Activated naive CD8-positive, alpha-beta T cell treated with anti-CD3 and anti-CD28 coated beads, Interleukin-2, amount 10 ng/mL, durations not matched to agents 7 days and 5 days (primary cell): Measurements from ENCODE around the gene ICA1. TPM values are rescaled to one million over a fixed set of nuclear protein-coding genes. Genes with fewer than 3 reads are reported as not detected.

ENCODE experiments used
- ATAC-seq: fragments of 150-1000 bp; cut with Tn5 transposase; one replicate; pipeline ENCODE4 v1.10.0; 2021; ENCODE audit warnings: low read depth, moderate library complexity
- POLR2A ChIA-PET: fragments of 350-600 bp; sonication (Branson Sonifier 250); formaldehyde crosslinking; loops from one replicate; lab custom pipeline; 2021; ENCODE audit warnings: antibody characterized with exemption; lab: Charles Lee
- DNase-seq: peaks from one replicate; pipeline ENCODE4 v3.0.0; 2021
- H3K27ac Mint-ChIP-seq: one replicate; pipeline ENCODE4 v1.8.0; 2022; ENCODE audit warnings: mild to moderate bottlenecking, mixed read lengths
- H3K27me3 Mint-ChIP-seq: one replicate; pipeline ENCODE4 v1.8.0; 2022; ENCODE audit warnings: mild to moderate bottlenecking, moderate library complexity, mixed read lengths
- H3K36me3 Mint-ChIP-seq: one replicate; pipeline ENCODE4 v1.8.0; 2021; ENCODE audit warnings: mild to moderate bottlenecking, mixed read lengths
- H3K4me1 Mint-ChIP-seq: one replicate; pipeline ENCODE4 v1.8.0; 2021; ENCODE audit warnings: mixed read lengths
- H3K4me3 Mint-ChIP-seq: one replicate; pipeline ENCODE4 v1.8.0; 2022; ENCODE audit warnings: mild to moderate bottlenecking, moderate library complexity, mixed read lengths
- H3K9me3 Mint-ChIP-seq: one replicate; pipeline ENCODE4 v1.8.0; 2021; ENCODE audit warnings: mixed read lengths
- total RNA-seq, 2 experiments: library from RNA; stranded (reverse); gene quantifications; one replicate each; pipeline ENCODE4 v1.2.3, GENCODE V29; 2021

ICA1 gene
- total RNA-seq, 2 experiments from 2014 or later, result 0.91 to 2.4 TPM

DNA sequence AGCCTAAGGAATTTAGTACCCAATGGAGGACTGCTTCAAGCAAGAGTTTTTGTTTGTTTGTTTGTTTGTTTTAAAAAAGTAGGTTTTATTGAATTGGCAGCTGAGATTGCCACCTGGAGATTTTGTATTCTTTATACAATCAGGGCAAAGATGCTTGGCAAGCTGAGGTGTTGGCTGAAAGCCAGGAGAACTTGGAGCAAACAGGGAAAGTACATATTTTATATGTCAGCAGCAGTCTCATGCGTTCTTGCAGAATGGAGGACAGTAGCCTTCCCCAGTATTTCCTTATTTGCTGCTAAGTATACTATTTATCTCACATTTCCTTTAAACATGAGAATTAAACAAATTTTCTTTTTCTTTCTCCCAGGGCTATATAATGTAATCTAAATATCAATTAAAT lies 22.6 kb upstream of the ICA1 start:
- POLR2A ChIA-PET, result no interaction called here
- Mint-ChIP-seq H3K4me3 (no peak overlapping the region), H3K27ac (no peak overlapping the region), H3K4me1 (no peaks in the 10 kb centered on the region), H3K27me3 (peaks cover 14% of the 10 kb centered on the region), H3K36me3 (no peaks in the 10 kb centered on the region), H3K9me3 (no peaks in the 10 kb centered on the region)
- no peak for DNase-seq
- no peak for ATAC-seq

DNA sequence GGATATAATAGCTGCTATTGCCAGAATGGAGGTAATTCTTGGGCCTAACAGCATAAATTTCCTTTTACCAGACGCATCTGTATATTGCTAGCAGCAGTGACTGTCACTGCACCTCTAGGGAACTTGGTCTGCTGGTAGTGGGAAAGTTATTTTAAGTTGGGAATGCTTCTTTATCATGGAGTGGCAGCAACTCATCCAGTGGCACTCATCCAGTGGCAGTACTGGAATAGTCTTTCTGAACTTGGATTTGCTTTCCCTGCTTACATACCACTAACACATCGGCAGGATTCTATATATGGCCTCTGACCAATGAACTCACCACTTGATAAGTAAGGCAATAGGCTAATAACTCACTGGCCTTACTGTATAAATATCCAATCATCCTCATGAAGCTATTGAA lies 22.0 kb upstream of the ICA1 start:
- Mint-ChIP-seq H3K4me3 (no peak overlapping the region), H3K9me3 (no peaks in the 10 kb centered on the region), H3K27me3 (peaks cover 8% of the 10 kb centered on the region), H3K27ac (no peak overlapping the region), H3K36me3 (no peaks in the 10 kb centered on the region), H3K4me1 (no peaks in the 10 kb centered on the region)
- no peak for DNase-seq
- ATAC-seq, result no peak
- POLR2A ChIA-PET, result no interaction called here

DNA sequence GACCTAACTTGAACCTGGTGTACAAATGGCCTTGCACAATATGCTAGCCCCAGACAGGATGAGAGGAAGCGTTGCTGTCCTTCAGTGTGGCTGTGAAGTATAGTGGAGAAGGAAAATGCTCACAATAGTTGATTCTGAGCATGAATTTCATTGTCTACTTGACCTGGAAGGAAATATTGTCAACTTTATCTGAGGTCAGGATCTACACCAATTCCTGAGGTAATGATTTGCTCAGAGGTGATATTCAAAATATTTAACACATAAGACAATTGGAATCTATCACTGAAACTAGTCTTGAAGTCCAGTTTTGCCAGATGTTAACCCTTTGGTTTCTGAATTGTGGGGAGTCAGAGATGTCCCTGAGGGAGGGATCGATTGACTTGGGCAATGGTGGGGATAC lies 20.9 kb upstream of the ICA1 start:
- POLR2A ChIA-PET, result no interaction called here
- Mint-ChIP-seq H3K4me1 (no peaks in the 10 kb centered on the region), H3K36me3 (no peaks in the 10 kb centered on the region), H3K27me3 (peaks cover 8% of the 10 kb centered on the region), H3K9me3 (no peaks in the 10 kb centered on the region), H3K4me3 (no peak overlapping the region), H3K27ac (no peak overlapping the region)
- no peak for ATAC-seq
- DNase-seq, result no peak

DNA sequence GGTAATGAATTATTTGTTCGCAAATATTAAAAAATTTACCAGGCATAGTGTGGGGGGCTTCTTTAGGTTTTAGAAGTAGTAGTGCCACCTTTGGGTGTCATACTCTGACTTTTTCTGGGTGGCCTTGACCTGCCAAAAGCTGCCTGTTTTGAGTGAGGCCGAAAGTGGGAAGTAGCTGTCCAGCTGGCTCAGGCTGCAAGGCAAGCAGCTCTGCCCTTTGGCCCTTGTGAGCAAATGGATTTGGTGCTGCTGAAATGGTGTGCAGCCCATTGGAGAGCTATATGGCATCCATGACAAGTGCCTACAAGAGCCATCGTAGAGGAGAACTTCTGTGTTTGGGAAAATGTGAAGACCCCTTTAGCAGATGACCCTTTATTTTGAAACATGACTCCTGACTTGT lies 20.2 kb upstream of the ICA1 start:
- H3K27me3 Mint-ChIP-seq, result peaks cover 4% of the 10 kb centered on the region
- DNase-seq (no peak), ATAC-seq (no peak)
- no peaks in the 10 kb centered on the region for H3K4me1 Mint-ChIP-seq
- H3K36me3 Mint-ChIP-seq, result no peaks in the 10 kb centered on the region
- H3K27ac Mint-ChIP-seq, result no peak overlapping the region
- no peaks in the 10 kb centered on the region for H3K9me3 Mint-ChIP-seq
- H3K4me3 Mint-ChIP-seq, result no peak overlapping the region
- POLR2A ChIA-PET, result no interaction called here

DNA sequence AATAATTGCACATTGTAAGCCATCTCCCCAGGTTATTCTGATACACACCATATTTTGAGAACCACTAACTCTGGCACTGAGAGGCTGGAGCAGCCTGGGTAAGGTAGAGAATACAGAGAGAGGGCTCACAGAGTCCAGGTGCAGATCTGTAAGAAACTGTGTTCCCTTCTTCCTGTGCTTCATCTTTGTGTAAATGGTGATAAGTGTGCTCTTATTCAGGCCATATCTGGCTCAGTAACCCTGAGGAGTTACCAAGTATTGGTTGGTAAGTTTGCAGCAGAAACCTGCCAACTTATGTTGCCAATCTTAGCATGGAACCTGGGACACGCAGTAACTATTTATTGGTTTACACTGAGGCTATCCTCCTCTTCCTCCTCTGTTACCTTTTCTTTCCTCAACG lies 16.2 kb upstream of the ICA1 start:
- H3K27ac Mint-ChIP-seq, result no peak overlapping the region
- DNase-seq (no peak), ATAC-seq (no peak)
- POLR2A ChIA-PET, result no interaction called here
- no peaks in the 10 kb centered on the region for H3K9me3 Mint-ChIP-seq
- H3K4me3 Mint-ChIP-seq, result no peak overlapping the region
- H3K36me3 Mint-ChIP-seq, result no peaks in the 10 kb centered on the region
- peaks cover 13% of the 10 kb centered on the region for H3K27me3 Mint-ChIP-seq
- no peaks in the 10 kb centered on the region for H3K4me1 Mint-ChIP-seq

DNA sequence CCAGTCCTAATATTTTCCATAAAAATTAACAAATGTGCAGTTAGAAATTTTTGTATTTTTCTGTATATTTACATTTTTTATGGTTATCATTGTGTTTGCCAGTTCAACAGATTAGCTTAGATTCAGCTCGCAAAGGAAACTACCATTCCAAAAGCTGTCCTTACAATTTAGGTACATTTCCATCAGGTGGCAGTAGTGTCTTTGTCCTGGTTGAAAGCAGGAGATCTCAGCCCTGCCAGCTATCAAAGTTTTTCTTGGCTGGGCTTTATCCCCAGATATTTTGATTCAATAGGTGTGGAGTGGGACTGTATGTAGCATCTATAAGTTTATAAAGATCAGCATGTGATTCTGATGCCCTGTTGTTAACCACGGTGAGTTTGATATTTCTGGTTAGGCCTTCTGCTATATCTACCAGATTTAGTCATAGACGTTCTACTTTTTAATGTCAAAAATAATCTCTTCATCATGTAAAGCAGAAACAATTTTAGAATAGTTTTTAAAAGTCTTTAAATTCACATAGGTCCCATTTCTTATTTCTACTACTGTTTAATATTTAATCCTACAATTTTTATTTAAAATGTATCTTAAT lies 15.5 kb upstream of the ICA1 start:
- H3K27me3 Mint-ChIP-seq, result peaks cover 13% of the 10 kb centered on the region
- DNase-seq (no peak), ATAC-seq (no peak)
- H3K36me3 Mint-ChIP-seq, result no peaks in the 10 kb centered on the region
- no peak overlapping the region for H3K27ac Mint-ChIP-seq
- H3K9me3 Mint-ChIP-seq, result no peaks in the 10 kb centered on the region
- POLR2A ChIA-PET, result no interaction called here
- H3K4me3 Mint-ChIP-seq, result no peak overlapping the region
- H3K4me1 Mint-ChIP-seq, result no peaks in the 10 kb centered on the region

DNA sequence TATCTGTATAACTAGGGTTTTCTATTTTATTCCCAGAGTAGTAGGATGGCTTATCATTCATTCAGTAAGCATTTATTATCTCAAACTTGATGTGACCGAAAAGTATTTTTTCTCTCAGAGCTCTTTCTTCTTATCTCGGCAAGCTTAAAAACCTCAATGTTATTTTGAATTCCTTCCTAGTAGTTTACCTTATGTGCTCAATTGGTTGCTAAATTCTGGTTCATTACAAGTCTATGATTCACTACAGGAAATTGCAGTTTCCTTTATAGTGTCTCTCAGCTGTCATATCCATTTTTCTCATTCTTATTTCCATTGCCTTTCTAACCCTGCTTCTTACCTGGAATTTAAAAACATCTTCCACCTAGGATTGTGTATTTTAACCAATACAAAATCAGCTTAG lies 12.6 kb upstream of the ICA1 start:
- no peaks in the 10 kb centered on the region for H3K9me3 Mint-ChIP-seq
- peaks cover 32% of the 10 kb centered on the region for H3K27me3 Mint-ChIP-seq
- POLR2A ChIA-PET, result no interaction called here
- ATAC-seq (no peak), DNase-seq (no peak)
- H3K36me3 Mint-ChIP-seq, result no peaks in the 10 kb centered on the region
- H3K4me1 Mint-ChIP-seq, result no peaks in the 10 kb centered on the region
- H3K27ac Mint-ChIP-seq, result no peak overlapping the region
- no peak overlapping the region for H3K4me3 Mint-ChIP-seq

DNA sequence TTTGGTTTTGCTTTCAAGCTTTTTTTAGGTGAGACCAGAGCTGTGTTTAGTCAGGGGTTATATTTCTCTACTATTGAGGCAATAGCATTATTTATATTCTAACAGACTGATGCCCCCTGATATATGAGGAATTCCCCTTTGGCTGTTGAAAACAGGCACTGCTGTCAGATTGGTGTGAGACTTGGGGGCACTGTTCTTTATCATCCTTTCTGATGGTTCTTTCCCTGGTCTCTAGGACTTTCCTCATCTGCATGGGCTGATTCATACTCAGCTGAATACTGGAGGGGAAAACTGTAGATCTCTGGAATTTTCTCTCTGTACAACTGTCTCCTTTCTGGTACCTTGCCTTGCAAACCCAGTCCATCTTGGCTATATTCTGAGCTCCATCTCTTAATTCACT lies 10.0 kb upstream of the ICA1 start:
- DNase-seq (no peak), ATAC-seq (no peak)
- no peak overlapping the region for H3K4me3 Mint-ChIP-seq
- POLR2A ChIA-PET, result no interaction called here
- H3K27me3 Mint-ChIP-seq, result peaks cover 35% of the 10 kb centered on the region
- H3K27ac Mint-ChIP-seq, result no peak overlapping the region
- no peaks in the 10 kb centered on the region for H3K4me1 Mint-ChIP-seq
- H3K9me3 Mint-ChIP-seq, result no peaks in the 10 kb centered on the region
- H3K36me3 Mint-ChIP-seq, result no peaks in the 10 kb centered on the region

DNA sequence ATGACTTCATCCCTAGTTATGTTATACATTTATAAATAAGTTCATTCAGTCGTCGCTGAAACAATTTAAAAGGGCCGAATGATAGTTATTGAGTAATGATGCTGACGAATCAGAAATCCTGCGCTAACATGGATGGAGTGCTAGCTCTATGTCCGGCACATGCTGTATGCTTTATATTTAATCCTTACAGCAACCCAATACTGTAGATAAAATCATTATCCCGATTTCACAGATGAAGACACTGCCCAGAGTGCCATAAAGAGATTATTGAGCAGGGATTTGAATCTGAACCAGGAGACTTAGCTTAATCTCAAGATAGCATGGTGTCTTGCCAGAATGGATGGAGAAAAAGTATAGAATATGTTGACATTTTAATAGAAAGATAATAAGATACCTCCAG lies 1.1 kb upstream of the ICA1 start:
- no peak for DNase-seq
- H3K36me3 Mint-ChIP-seq, result no peaks in the 10 kb centered on the region
- no peak for ATAC-seq
- no peak overlapping the region for H3K27ac Mint-ChIP-seq
- peaks cover 8% of the 10 kb centered on the region for H3K4me1 Mint-ChIP-seq
- H3K9me3 Mint-ChIP-seq, result no peaks in the 10 kb centered on the region
- POLR2A ChIA-PET, result no interaction called here
- H3K4me3 Mint-ChIP-seq, result peak overlapping the region; percentile 17
- peaks cover 65% of the 10 kb centered on the region for H3K27me3 Mint-ChIP-seq

DNA sequence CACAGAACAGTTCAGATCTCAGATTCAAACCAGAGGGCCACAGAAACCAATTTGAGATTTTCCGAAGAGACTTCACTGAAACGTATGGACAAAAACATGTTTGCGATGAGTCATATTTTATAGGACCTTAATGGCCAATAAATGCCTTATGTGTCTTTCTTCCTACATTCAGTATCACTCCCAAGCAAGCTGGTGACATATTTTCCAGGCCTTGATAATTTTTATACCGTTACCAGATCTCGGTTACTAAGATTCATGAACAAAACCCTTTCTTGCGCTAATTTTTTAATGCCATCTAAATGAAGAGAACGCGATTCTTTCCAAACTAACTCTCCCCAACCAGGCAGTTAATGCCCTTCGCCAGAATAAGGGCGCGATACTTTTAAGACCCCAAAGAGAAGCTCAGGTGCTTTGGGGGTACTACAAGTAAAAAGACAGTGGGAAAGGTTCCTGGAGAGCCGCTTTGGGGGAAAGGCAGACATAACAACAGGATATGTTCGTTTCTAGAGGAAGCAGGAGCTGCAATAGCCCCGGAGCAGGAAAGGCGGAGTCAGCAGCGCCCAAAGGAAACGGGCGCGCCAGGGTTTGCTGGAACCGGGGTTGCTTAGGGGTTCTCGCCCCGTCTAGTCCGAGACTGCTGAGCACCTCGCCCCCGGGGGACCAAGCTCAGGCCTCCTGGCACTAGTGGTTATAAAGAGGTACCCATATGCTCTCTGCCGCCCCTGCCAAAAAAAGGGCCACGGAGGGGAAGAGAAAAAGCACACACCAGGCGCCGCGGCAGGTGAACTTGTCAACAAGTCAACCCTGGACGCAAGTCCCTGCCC lies 884 bp downstream of the ICA1 start:
- Mint-ChIP-seq H3K36me3 (no peaks in the 10 kb centered on the region), H3K27ac (no peak overlapping the region), H3K4me3 (peak overlapping the region; percentile 77), H3K27me3 (peaks cover 59% of the 10 kb centered on the region), H3K9me3 (no peaks in the 10 kb centered on the region), H3K4me1 (peaks cover 8% of the 10 kb centered on the region)
- ATAC-seq, result peak; percentile 24
- peak; percentile 39 for DNase-seq
- POLR2A ChIA-PET, result no interaction called here

DNA sequence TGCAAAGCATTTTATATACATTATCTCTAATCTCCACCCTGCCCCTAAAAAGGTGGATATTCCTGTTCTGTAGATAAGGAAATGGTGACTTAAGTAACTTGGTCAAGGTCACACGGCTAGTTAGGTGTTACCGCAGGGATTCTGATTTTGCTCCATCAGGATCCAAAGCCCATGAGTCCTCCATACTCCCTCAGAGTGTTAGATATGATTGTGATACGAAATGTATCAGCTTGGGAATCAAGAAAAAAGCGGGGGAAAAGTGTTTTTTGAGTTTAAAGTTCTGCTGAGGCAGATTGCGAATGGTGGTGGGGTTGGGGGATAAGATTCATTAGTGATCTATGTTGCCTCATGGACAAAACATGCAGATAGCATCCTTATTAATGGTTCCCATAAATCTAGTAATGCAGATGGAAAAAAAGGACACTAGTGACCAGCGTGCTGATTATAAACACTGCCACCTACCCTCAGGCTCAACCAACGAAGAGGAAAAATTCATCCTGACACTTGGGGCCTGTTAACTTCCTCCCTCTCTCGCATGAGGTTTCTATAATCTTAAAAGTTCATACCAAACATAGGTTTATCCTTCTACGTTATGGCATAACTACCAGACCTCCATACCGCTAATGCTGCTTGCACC lies 2.3 kb downstream of the ICA1 start:
- Mint-ChIP-seq H3K27me3 (peaks cover 48% of the 10 kb centered on the region), H3K27ac (no peak overlapping the region), H3K4me3 (no peak overlapping the region), H3K4me1 (peaks cover 8% of the 10 kb centered on the region), H3K9me3 (no peaks in the 10 kb centered on the region), H3K36me3 (no peaks in the 10 kb centered on the region)
- DNase-seq (no peak), ATAC-seq (no peak)
- POLR2A ChIA-PET, result no interaction called here

DNA sequence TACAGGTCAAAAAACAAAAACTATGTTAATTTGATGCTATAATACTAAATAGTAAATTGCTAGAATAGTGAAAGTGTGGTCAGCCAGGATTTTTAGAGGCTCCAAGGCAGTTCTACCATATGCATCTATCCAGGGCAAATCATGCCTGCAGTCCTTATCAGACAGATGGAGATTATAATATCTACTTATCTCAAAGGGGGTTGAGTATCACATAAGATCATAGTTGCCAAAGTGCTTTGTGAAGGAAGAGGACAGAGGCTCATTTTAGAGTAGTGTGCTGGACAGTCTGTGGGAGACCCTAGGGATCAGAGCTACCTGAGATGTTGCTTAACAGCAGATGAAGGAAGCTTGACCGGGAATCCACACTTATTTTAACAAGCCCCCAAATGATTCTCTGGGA lies 3.2 kb downstream of the ICA1 start:
- Mint-ChIP-seq H3K4me1 (peaks cover 8% of the 10 kb centered on the region), H3K27me3 (peaks cover 39% of the 10 kb centered on the region), H3K9me3 (no peaks in the 10 kb centered on the region), H3K4me3 (no peak overlapping the region), H3K27ac (no peak overlapping the region), H3K36me3 (no peaks in the 10 kb centered on the region)
- POLR2A ChIA-PET, result no interaction called here
- DNase-seq (no peak), ATAC-seq (no peak)

DNA sequence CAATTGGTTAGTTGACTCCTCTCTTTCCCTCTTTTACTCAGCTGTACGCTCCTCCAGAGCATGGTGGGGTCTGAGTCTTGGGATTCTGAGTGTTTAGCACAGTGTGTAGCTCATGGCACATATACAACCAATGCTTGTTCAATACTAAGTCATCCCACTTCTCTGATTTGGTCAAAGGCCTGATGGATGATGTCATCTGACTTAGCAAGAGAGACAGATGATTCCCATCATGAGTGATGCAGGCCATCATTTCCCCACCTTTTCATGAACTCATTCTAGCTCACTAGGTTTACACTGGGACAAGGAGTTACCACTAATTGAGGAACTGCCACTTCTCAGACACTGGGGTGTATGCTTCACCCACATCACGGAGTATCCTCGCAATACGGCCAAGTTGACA lies 3.8 kb downstream of the ICA1 start:
- peaks cover 34% of the 10 kb centered on the region for H3K27me3 Mint-ChIP-seq
- no peak overlapping the region for H3K4me3 Mint-ChIP-seq
- H3K36me3 Mint-ChIP-seq, result no peaks in the 10 kb centered on the region
- peaks cover 8% of the 10 kb centered on the region for H3K4me1 Mint-ChIP-seq
- no peaks in the 10 kb centered on the region for H3K9me3 Mint-ChIP-seq
- ATAC-seq (no peak), DNase-seq (no peak)
- POLR2A ChIA-PET, result no interaction called here
- H3K27ac Mint-ChIP-seq, result no peak overlapping the region
